GM19397 (cell line): ENCODE measurements around the gene NTN1.

ENCODE experiments used
- ATAC-seq: cut with Tn5 transposase; IDR thresholded peaks from one replicate; pipeline ENCODE4 v1.9.1; 2021; ENCODE audit warnings: mild to moderate bottlenecking, moderate library complexity; ENCODE audit not compliant: unreplicated experiment

NTN1 gene

GRCh38 chr17:9116861-9117568, 95.7 kb downstream of the NTN1 start:
- ATAC-seq: no peak

GRCh38 chr17:9120471-9120870, 99.2 kb downstream of the NTN1 start:
- ATAC-seq: no peak

DNA sequence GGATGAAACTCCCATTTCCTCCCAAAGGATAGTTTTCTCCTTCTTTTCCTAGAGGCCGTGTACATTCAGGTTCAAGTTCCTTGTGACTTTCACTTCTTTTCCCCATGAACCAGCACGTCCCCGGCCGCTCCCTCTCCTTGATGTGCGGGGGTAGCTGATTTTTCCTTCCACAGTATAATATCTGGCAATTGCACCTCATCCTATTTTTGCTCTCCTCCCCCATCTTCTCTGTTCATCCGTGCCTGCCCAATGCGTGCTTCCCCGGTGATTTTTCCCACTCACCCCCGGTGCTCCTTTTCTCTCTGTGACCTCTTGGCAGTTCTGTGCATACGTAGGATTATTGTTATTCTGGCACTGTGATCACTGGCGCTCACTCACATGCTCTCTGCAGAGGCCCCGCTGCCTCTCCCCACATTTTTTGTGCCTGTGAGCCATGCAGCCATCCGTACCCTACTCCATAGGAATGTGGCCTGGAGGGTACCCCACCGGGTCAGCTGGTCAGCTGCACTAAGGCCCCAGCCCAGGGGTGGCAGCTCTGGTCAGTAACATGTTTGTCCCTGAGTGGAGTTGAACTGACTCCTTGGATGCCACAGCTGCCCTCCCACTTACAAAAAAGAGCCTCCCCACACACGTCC, 100.0 kb downstream of the NTN1 start:
- ATAC-seq: no peak

DNA sequence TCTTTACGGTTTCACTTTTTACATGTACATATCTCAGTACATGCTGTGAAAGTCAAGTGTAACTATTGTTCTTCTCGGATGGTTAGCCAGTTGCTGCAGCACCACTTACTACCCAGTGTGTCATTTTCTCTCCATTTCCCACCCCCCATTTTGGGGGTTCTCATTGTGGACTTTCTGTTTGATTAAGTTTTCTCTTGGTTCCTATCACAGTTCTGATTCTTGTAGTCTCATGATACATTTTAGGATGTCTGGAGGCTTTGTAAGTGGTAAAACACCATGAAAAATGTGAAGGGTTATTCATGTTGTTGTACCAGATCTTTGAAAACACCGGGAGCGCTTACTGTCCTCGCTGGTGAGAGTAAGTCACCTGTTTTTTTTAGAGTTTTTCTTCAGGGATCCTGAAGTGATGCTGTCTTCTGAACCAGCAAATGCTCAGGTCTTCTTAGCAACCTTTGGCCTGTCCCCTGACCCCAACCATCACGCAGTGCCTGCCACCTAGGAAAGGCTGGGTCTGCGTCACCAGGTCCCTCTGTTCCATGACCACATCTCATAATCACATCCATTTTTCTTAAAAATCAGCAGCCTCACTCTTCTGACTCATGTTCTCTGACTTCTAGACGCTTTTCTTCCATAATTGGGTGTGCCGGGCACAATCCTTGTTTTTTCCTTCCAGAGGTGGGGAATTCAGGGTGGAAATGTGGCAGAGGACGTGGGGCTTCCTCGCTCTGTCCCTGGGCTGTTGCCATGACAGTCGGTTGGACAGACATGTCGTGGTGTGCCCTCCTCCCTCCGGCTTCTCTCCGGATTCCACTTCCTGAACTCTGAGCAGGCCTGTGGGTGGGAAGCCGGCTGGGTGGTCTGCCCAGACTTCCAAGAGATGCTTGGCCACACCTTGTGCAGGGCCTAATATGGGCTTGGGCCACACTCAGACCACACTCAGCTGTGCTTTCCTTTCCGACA, 102.6 kb downstream of the NTN1 start:
- ATAC-seq: no peak

DNA sequence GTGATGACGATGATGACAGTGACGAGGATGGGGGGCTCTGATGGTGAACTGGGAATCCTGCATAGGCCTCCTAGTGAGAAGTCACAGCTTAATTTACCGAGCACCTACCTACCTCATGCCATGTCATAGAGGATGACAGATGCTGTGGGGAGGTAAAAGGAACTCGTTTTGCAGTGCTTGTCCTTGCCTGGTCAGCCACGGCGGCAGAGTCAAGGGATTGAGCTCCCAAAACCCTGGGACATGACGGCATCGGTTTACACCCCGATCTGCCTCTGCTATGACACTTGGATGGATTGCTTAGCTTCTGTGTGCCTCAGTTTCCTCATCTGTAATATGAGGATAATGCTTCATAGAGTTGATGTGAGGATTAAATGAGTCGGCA, 103.2 kb downstream of the NTN1 start:
- no peak for ATAC-seq

DNA sequence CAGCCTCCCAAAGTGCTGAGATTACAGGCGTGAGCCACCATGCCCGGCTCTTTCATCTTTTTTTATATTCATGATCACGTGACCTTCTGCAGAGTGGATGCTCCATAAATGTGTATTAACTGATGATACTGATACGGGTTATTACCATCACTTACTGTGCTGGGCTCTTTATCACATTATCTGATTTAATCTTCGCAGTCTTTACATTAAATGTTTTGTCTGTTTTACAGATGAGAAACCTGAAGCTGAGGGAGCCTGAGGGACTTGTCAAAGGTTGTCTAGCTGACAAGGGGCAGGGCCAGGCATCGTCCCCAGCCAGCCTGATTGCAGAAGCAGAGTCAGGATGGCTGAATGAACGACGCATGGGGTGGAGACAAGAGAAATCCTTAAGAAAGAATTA, 104.4 kb downstream of the NTN1 start:
- ATAC-seq: no peak

- ATAC-seq: no peak
Measured at GRCh38 chr17:9127340-9127739, 106.0 kb downstream of the NTN1 start.

DNA sequence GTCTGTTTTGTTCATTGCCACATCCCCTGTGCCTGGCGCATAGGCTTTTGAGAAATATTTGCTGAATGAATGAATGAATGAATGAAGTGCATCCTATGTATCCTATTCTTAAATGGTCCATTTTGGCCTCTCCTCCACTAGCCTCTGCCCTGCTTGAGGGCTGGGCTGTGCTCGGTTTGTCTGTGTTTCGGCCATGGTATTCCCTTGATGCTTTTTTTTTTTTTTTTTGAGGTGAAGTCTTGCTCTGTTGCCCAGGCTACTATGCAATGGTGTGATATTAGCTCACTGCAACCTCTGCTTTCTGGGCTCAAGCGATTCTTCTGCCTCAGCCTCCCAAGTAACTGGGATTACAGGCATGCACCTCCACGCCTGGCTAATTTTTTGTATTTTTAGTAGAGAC, 110.1 kb downstream of the NTN1 start:
- ATAC-seq: no peak

GRCh38 chr17:9132291-9132690, 111.0 kb downstream of the NTN1 start:
- no peak for ATAC-seq

DNA sequence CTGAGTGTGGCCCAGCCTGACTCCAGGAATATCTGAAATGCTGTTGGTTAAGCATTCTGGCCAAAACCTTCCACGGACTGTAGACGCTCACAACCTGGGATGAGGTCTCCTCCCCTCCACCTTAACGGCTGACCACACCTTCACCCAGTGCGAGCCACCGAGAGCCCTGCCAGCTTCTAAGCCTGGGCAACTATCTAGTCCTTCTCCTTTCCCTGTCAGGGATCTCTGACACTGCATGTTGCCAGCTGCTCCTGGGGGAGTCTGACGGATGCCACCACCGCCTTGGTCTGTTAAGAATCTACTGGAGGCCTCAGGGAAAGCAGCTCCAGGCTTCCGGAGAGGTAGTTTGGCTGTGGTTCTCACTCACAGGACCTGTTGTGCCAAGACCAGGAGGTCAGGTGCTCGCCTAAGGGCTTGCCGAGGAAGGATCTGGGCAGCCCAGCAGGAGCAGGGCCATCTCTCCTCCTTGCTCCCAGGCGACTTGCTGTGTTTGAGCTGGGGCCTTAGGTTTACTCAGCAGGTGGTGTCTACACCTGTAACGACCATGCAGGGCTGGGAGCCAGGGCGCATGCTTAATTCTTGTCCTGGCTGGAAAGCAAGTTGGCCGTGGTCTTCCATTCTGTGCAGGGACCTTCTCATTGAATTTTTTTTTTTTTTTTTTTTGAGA, 111.8 kb downstream of the NTN1 start:
- no peak for ATAC-seq

- no peak for ATAC-seq
Measured at GRCh38 chr17:9138161-9138717, 116.9 kb downstream of the NTN1 start.

DNA sequence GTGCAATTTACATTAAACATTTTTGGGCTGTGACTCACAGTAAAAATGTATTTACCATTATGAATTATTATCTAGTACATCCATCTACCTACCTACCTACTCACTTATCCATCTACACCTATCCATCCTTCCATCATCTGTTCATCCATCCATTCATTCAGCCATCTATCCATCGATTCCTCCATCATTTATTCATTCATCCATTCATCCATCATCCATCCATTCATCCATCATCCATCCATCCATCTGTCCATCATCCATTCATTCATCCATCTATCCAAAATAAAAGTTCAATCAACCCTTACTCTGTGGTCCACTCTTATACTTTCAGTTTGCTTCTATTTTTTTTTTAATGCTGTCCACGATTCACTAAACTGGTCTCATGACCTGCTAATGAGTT, 118.4 kb downstream of the NTN1 start:
- ATAC-seq: no peak

GRCh38 chr17:9140550-9141424, 119.5 kb downstream of the NTN1 start:
- ATAC-seq: no peak

GRCh38 chr17:9141425-9141753, 120.1 kb downstream of the NTN1 start:
- ATAC-seq: no peak

- ATAC-seq: no peak
Measured at GRCh38 chr17:9142772-9143494, 121.6 kb downstream of the NTN1 start.

- ATAC-seq: no peak
Measured at GRCh38 chr17:9144502-9145249, 123.4 kb downstream of the NTN1 start.

GRCh38 chr17:9146064-9146463, 124.8 kb downstream of the NTN1 start:
- ATAC-seq: no peak

- ATAC-seq: no peak
Measured at GRCh38 chr17:9148905-9149525, 127.7 kb downstream of the NTN1 start.
